ENCODE measurements around the gene SDHAF2. TPM values are rescaled to one million over a fixed set of nuclear protein-coding genes. Genes with fewer than 3 reads are reported as not detected.

The SDHAF2 gene
- total and polyA plus RNA-seq, 2 of the 13 experiments (the other 11 are each of a cell fraction or from before 2014, with no cell fraction given) = 44.2 to 70.4 TPM

DNA sequence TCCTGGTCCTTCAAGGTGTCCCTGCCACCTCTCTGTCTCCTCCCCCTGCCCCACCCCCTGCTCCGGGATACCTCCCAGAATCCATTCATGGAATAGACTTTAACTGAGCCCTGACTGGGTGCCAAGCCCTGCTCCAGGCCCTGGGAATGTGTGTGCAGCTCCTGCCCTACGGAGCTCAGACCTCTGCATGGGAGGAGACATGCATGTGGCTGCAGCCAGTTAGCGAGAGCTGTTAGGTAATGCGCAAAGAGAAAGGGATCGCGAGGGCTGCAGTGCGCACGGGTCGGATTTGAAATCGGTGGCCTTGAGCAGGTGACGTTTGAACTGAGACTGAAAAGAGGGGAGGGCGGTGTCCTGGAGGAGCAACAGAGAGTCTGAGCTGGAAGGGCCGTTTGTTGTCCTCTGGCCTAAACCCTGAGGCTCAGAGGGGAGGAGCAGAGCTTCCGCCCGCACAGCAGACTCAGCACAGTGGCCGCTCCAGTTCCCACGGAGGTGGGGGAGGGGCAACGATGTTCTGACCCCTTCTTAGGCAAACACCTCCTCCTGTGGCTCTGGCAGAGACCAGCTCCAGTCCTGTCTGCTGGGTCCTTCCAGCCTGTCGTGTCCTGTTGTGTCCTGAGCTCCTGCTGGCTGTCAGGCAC lies 58.8 kb downstream of the SDHAF2 start (continued):
- TF ChIP-seq, protein P1, sequence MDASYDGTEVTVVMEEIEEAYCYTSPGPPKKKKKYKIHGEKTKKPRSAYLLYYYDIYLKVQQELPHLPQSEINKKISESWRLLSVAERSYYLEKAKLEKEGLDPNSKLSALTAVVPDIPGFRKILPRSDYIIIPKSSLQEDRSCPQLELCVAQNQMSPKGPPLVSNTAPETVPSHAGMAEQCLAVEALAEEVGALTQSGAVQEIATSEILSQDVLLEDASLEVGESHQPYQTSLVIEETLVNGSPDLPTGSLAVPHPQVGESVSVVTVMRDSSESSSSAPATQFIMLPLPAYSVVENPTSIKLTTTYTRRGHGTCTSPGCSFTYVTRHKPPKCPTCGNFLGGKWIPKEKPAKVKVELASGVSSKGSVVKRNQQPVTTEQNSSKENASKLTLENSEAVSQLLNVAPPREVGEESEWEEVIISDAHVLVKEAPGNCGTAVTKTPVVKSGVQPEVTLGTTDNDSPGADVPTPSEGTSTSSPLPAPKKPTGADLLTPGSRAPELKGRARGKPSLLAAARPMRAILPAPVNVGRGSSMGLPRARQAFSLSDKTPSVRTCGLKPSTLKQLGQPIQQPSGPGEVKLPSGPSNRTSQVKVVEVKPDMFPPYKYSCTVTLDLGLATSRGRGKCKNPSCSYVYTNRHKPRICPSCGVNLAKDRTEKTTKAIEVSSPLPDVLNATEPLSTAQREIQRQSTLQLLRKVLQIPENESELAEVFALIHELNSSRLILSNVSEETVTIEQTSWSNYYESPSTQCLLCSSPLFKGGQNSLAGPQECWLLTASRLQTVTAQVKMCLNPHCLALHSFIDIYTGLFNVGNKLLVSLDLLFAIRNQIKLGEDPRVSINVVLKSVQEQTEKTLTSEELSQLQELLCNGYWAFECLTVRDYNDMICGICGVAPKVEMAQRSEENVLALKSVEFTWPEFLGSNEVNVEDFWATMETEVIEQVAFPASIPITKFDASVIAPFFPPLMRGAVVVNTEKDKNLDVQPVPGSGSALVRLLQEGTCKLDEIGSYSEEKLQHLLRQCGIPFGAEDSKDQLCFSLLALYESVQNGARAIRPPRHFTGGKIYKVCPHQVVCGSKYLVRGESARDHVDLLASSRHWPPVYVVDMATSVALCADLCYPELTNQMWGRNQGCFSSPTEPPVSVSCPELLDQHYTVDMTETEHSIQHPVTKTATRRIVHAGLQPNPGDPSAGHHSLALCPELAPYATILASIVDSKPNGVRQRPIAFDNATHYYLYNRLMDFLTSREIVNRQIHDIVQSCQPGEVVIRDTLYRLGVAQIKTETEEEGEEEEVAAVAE (CRISPR knock-in tag; IDR thresholded peaks at IDR 0.05; ENCODE audit: borderline replicate concordance) = no peak
- TF ChIP-seq ZNF7 (CRISPR knock-in tag; IDR thresholded peaks at IDR 0.05) = no peak
- TF ChIP-seq HDAC2 (CRISPR knock-in tag; IDR thresholded peaks at IDR 0.05) = 0 out of 2 replicates have a peak, but pooled peaks have one; percentile 50
- no peak for TF ChIP-seq HNRNPUL1 (IDR thresholded peaks at IDR 0.05; ENCODE audit: low read depth, low read length)
- TF ChIP-seq, protein P2, sequence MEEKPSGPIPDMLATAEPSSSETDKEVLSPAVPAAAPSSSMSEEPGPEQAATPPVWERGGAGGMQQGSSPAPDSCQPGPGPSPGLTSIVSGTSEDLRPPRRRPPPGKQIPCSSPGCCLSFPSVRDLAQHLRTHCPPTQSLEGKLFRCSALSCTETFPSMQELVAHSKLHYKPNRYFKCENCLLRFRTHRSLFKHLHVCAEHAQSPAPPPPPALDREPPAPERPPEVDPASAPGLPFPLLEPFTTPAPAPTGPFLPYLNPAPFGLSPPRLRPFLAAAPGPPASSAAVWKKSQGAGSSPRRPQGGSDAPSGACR (CRISPR knock-in tag; IDR thresholded peaks at IDR 0.05) = no peak
- TF ChIP-seq ZNF17 (CRISPR knock-in tag; IDR thresholded peaks at IDR 0.05) = no peak
- peak; percentile 33; the same call in 1 of the 2 replicates for TF ChIP-seq DR1 (CRISPR knock-in tag; IDR thresholded peaks at IDR 0.05)
- TF ChIP-seq ZNF564 (CRISPR knock-in tag; IDR thresholded peaks at IDR 0.05) = no peak
- no peak for TF ChIP-seq GABPA (IDR thresholded peaks at IDR 0.05; ENCODE audit: low read depth, low read length)
- peak; percentile 49 for TF ChIP-seq GABPA (CRISPR knock-in tag; IDR thresholded peaks at IDR 0.05; ENCODE audit: low read depth)
- TF ChIP-seq, protein P3, sequence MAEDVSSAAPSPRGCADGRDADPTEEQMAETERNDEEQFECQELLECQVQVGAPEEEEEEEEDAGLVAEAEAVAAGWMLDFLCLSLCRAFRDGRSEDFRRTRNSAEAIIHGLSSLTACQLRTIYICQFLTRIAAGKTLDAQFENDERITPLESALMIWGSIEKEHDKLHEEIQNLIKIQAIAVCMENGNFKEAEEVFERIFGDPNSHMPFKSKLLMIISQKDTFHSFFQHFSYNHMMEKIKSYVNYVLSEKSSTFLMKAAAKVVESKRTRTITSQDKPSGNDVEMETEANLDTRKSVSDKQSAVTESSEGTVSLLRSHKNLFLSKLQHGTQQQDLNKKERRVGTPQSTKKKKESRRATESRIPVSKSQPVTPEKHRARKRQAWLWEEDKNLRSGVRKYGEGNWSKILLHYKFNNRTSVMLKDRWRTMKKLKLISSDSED (CRISPR knock-in tag; IDR thresholded peaks at IDR 0.05) = no peak
- peak; percentile 53; the same call in 1 of the 2 replicates for TF ChIP-seq GABPB1 (CRISPR knock-in tag; IDR thresholded peaks at IDR 0.05)
- no peak for TF ChIP-seq SIN3A (IDR thresholded peaks at IDR 0.05; ENCODE audit: borderline replicate concordance, low read depth, low read length)
- TF ChIP-seq ZNF879 (CRISPR knock-in tag; IDR thresholded peaks at IDR 0.05) = no peak
- TF ChIP-seq, protein P4, sequence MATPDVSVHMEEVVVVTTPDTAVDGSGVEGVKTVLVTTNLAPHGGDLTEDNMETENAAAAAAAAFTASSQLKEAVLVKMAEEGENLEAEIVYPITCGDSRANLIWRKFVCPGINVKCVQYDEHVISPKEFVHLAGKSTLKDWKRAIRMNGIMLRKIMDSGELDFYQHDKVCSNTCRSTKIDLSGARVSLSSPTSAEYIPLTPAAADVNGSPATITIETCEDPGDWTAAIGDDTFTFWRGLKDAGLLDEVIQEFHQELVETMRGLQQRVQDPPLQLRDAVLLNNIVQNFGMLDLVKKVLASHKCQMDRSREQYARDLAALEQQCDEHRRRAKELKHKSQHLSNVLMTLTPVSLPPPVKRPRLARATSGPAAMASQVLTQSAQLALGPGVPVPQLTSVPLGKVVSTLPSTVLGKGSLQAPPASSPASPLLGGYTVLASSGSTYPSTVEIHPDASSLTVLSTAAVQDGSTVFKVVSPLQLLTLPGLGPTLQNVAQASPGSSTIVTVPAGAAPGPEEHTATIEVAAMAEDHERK (CRISPR knock-in tag; IDR thresholded peaks at IDR 0.05; ENCODE audit: low read depth) = no peak
- TF ChIP-seq, protein P5, sequence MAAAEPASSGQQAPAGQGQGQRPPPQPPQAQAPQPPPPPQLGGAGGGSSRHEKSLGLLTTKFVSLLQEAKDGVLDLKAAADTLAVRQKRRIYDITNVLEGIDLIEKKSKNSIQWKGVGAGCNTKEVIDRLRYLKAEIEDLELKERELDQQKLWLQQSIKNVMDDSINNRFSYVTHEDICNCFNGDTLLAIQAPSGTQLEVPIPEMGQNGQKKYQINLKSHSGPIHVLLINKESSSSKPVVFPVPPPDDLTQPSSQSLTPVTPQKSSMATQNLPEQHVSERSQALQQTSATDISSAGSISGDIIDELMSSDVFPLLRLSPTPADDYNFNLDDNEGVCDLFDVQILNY (CRISPR knock-in tag; conservative IDR thresholded peaks at IDR 0.05) = no peak
- no peak for TF ChIP-seq RAD21 (CRISPR knock-in tag; IDR thresholded peaks at IDR 0.05)
- TF ChIP-seq ZNF333 (CRISPR knock-in tag; IDR thresholded peaks at IDR 0.05; ENCODE audit: borderline replicate concordance) = no peak
- no peak for TF ChIP-seq EHMT2 (IDR thresholded peaks at IDR 0.05; ENCODE audit: borderline replicate concordance, low read depth, low read length)
- TF ChIP-seq SOX13 (IDR thresholded peaks at IDR 0.05) = no peak
- TF ChIP-seq SOX13 (CRISPR knock-in tag; conservative IDR thresholded peaks at IDR 0.05 in 1 of 2, IDR thresholded peaks at IDR 0.05 in 1 of 2) = peak in 1 of 2 experiments; percentile 21; a peak in 1 of 4 replicates
- TF ChIP-seq ZNF260 (CRISPR knock-in tag; IDR thresholded peaks at IDR 0.05; ENCODE audit: borderline replicate concordance, low read depth) = no peak
